A549 (cell line): Measurements from ENCODE around the gene SPSB3.

ENCODE experiments used
- EP300 ChIP-seq, 2 experiments: fragments of >200 bp; sonication (Bioruptor Twin); formaldehyde crosslinking; IDR thresholded peaks; 2 replicates in 1 of 2; 3 replicates in 1 of 2; pipeline ENCODE4 v1.6.1; 2016 to 2017
- NR3C1 ChIP-seq: fragments of >200 bp; sonication (Bioruptor Twin); formaldehyde crosslinking; IDR thresholded peaks from 3 replicates; pipeline ENCODE4 v1.6.1; 2017
- POLR2A ChIP-seq: IDR thresholded peaks from 2 replicates; pipeline ENCODE4 v1.6.1; 2012; ENCODE audit warnings: mild to moderate bottlenecking, low read length
- RAD21 ChIP-seq, 2 experiments: fragments of >200 bp in 1 of 2; sonication (Bioruptor Twin) in 1 of 2; formaldehyde crosslinking in 1 of 2; IDR thresholded peaks in 1 of 2; conservative IDR thresholded peaks in 1 of 2; 2 replicates in 1 of 2; 3 replicates in 1 of 2; pipeline ENCODE4 v1.6.1; 2012 to 2018; ENCODE audit warnings: inconsistent platforms in 1 of 2
- ZFP36 ChIP-seq: fragments of 450-650 bp; IDR thresholded peaks from 2 replicates; pipeline ENCODE4 v1.6.1; 2014; ENCODE audit warnings: borderline replicate concordance; ENCODE audit not compliant: partially characterized antibody
- TF ChIP-seq, protein P1 (sequence below): fragments of 250-450 bp; sonication (Bioruptor Pico); IDR thresholded peaks from 2 replicates; pipeline ENCODE4 v1.5.0; 2021; ENCODE audit warnings: mild to moderate bottlenecking, moderate library complexity, borderline replicate concordance
- TF ChIP-seq, protein P2 (sequence below): fragments of >200 bp; sonication (Bioruptor Twin); formaldehyde crosslinking; IDR thresholded peaks from 3 replicates; pipeline ENCODE4 v1.5.1; 2016
- TF ChIP-seq, protein P3 (sequence below): IDR thresholded peaks from 2 replicates; pipeline ENCODE4 v1.6.1; 2012

DNA sequence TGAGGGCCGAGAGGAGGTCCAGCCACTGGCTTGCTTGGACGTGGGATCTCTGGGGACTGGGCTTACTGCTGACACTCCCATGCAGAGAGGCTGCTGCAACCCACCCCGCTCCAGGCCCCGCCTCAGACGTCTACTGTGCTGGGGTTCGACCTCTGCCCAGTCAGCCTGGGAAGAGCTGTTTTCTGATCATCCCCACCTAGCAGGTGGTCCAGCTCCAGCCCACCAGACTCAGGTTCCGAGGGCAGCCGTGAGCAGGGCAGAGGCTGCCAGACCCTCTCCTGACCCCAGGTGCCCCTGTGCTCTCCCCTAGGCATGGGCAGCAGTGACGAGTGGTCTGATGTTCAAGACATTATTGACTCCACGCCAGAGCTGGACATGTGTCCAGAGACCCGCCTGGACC, 34.4 kb downstream of the SPSB3 start:
- TF ChIP-seq, protein P1, sequence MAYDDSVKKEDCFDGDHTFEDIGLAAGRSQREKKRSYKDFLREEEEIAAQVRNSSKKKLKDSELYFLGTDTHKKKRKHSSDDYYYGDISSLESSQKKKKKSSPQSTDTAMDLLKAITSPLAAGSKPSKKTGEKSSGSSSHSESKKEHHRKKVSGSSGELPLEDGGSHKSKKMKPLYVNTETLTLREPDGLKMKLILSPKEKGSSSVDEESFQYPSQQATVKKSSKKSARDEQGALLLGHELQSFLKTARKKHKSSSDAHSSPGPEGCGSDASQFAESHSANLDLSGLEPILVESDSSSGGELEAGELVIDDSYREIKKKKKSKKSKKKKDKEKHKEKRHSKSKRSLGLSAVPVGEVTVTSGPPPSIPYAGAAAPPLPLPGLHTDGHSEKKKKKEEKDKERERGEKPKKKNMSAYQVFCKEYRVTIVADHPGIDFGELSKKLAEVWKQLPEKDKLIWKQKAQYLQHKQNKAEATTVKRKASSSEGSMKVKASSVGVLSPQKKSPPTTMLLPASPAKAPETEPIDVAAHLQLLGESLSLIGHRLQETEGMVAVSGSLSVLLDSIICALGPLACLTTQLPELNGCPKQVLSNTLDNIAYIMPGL = no peak
- no peak for TF ChIP-seq POLR2A
- TF ChIP-seq, protein P2, sequence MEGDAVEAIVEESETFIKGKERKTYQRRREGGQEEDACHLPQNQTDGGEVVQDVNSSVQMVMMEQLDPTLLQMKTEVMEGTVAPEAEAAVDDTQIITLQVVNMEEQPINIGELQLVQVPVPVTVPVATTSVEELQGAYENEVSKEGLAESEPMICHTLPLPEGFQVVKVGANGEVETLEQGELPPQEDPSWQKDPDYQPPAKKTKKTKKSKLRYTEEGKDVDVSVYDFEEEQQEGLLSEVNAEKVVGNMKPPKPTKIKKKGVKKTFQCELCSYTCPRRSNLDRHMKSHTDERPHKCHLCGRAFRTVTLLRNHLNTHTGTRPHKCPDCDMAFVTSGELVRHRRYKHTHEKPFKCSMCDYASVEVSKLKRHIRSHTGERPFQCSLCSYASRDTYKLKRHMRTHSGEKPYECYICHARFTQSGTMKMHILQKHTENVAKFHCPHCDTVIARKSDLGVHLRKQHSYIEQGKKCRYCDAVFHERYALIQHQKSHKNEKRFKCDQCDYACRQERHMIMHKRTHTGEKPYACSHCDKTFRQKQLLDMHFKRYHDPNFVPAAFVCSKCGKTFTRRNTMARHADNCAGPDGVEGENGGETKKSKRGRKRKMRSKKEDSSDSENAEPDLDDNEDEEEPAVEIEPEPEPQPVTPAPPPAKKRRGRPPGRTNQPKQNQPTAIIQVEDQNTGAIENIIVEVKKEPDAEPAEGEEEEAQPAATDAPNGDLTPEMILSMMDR = no peak
- TF ChIP-seq ZFP36 = no peak
- TF ChIP-seq, protein P3, sequence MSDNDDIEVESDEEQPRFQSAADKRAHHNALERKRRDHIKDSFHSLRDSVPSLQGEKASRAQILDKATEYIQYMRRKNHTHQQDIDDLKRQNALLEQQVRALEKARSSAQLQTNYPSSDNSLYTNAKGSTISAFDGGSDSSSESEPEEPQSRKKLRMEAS = no peak
- TF ChIP-seq EP300 (IDR thresholded peaks at IDR 0.05) = no peak
- no peak for TF ChIP-seq RAD21 (conservative IDR thresholded peaks at IDR 0.05 in 1 of 2, IDR thresholded peaks at IDR 0.05 in 1 of 2)
- TF ChIP-seq NR3C1 = no peak
